GM23338 (cell line): Measurements from ENCODE around the gene WWC1. TPM values are rescaled to one million over a fixed set of nuclear protein-coding genes. Genes with fewer than 3 reads are reported as not detected.

Experiments
- ATAC-seq: fragments of 200-7000 bp; cut with Tn5 transposase; 3 replicates; pipeline ENCODE4 v1.9.1; 2020
- DNase-seq: peaks from one replicate; pipeline ENCODE4 v3.0.0-alpha.2; 2015; ENCODE audit warnings: low spot score
- H2AFZ ChIP-seq: fragments of 200-600 bp; sonication (generic); 2 replicates; pipeline ENCODE4 v1.8.0; 2016; ENCODE audit warnings: antibody characterized with exemption, mild to moderate bottlenecking, moderate library complexity
- H3F3A ChIP-seq: fragments of 200-600 bp; sonication (generic); replicated peaks from 2 replicates; pipeline ENCODE4 v1.8.0; 2017; ENCODE audit warnings: antibody characterized with exemption, mixed run types, low read depth
- H3K27ac ChIP-seq: fragments of 200-600 bp; sonication (generic); 2 replicates; pipeline ENCODE4 v1.6.1; 2016; ENCODE audit warnings: low read depth
- H3K27me3 ChIP-seq: fragments of 200-600 bp; sonication (generic); 2 replicates; pipeline ENCODE4 v1.8.0; 2016; ENCODE audit warnings: mild to moderate bottlenecking, mixed run types, moderate library complexity; ENCODE audit not compliant: insufficient read depth
- H3K36me3 ChIP-seq: fragments of 200-600 bp; sonication (generic); 2 replicates; pipeline ENCODE4 v1.8.0; 2016; ENCODE audit warnings: mild to moderate bottlenecking; ENCODE audit not compliant: insufficient read depth
- H3K4me1 ChIP-seq: fragments of 200-600 bp; sonication (generic); 2 replicates; pipeline ENCODE4 v1.8.0; 2016; ENCODE audit warnings: mild to moderate bottlenecking, moderate library complexity; ENCODE audit not compliant: insufficient read depth
- H3K4me2 ChIP-seq: fragments of 200-600 bp; sonication (generic); 2 replicates; pipeline ENCODE4 v1.7.1; 2017; ENCODE audit warnings: mixed run types
- H3K4me3 ChIP-seq: fragments of 200-600 bp; sonication (generic); 2 replicates; pipeline ENCODE4 v1.6.1; 2016; ENCODE audit warnings: mixed run types
- H3K79me2 ChIP-seq: fragments of 200-600 bp; sonication (generic); replicated peaks from 2 replicates; pipeline ENCODE4 v1.8.0; 2017; ENCODE audit warnings: mild to moderate bottlenecking; ENCODE audit not compliant: insufficient read depth
- H3K9me2 ChIP-seq: fragments of 200-600 bp; sonication (generic); 2 replicates; pipeline ENCODE4 v1.8.0; 2017; ENCODE audit not compliant: insufficient read depth
- H4K20me1 ChIP-seq: fragments of 200-600 bp; sonication (generic); replicated peaks from 2 replicates; pipeline ENCODE4 v1.8.0; 2017; ENCODE audit warnings: mild to moderate bottlenecking; ENCODE audit not compliant: insufficient read depth
- H3K27ac Mint-ChIP-seq: 2 replicates; pipeline ENCODE4 v1.8.0; 2020; ENCODE audit warnings: inconsistent platforms, mild to moderate bottlenecking, moderate library complexity, mixed read lengths
- H3K27me3 Mint-ChIP-seq: 3 replicates; pipeline ENCODE4 v1.8.0; 2022; ENCODE audit warnings: low read depth, mild to moderate bottlenecking, moderate library complexity, mixed read lengths, inconsistent platforms; ENCODE audit not compliant: insufficient read depth, poor library complexity
- H3K36me3 Mint-ChIP-seq: 3 replicates; pipeline ENCODE4 v1.8.0; 2021; ENCODE audit warnings: low read depth, mild to moderate bottlenecking, inconsistent platforms, moderate library complexity, mixed read lengths
- H3K4me1 Mint-ChIP-seq: 3 replicates; pipeline ENCODE4 v1.8.0; 2020; ENCODE audit warnings: mild to moderate bottlenecking, inconsistent platforms, mixed read lengths
- H3K4me3 Mint-ChIP-seq: 3 replicates; pipeline ENCODE4 v1.8.0; 2021; ENCODE audit warnings: moderate library complexity, mild to moderate bottlenecking, inconsistent platforms, mixed read lengths
- H3K9me3 Mint-ChIP-seq: 3 replicates; pipeline ENCODE4 v1.8.0; 2020; ENCODE audit warnings: moderate library complexity, mild to moderate bottlenecking, inconsistent platforms, mixed read lengths
- CREB1 ChIP-seq: fragments of 250-450 bp; sonication (Bioruptor Pico); IDR thresholded peaks from 2 replicates; pipeline ENCODE4 v1.5.0; 2020; ENCODE audit warnings: low read depth, mild to moderate bottlenecking, moderate library complexity
- EZH2 ChIP-seq: fragments of 200-600 bp; sonication (generic); IDR thresholded peaks from one replicate; pipeline ENCODE4 v1.8.0; 2017; ENCODE audit warnings: antibody characterized with exemption, mild to moderate bottlenecking, low read depth; ENCODE audit not compliant: unreplicated experiment
- EZH2phosphoT487 ChIP-seq: fragments of 200-600 bp; sonication (generic); IDR thresholded peaks from one replicate; pipeline ENCODE4 v1.8.1; 2018; ENCODE audit warnings: antibody characterized with exemption; ENCODE audit not compliant: unreplicated experiment
- JUNB ChIP-seq: IDR thresholded peaks from one replicate; pipeline ENCODE4 v1.6.1; 2016; ENCODE audit warnings: antibody characterized with exemption; ENCODE audit not compliant: unreplicated experiment
- POLR2AphosphoS5 ChIP-seq: IDR thresholded peaks from 2 replicates; pipeline ENCODE4 v1.6.1; 2016; ENCODE audit warnings: antibody characterized with exemption, low read depth
- ZNF114 ChIP-seq: fragments of 250-450 bp; sonication (Bioruptor Pico); IDR thresholded peaks from 2 replicates; pipeline ENCODE4 v1.5.0; 2020; ENCODE audit warnings: mild to moderate bottlenecking, moderate library complexity
- ZNF331 ChIP-seq: fragments of 250-450 bp; sonication (Bioruptor Pico); IDR thresholded peaks from 2 replicates; pipeline ENCODE4 v1.5.0; 2020; ENCODE audit warnings: low read depth, mild to moderate bottlenecking, moderate library complexity
- ZNF462 ChIP-seq: fragments of 250-450 bp; sonication (Bioruptor Pico); IDR thresholded peaks from 2 replicates; pipeline ENCODE4 v1.5.0; 2020; ENCODE audit warnings: mild to moderate bottlenecking, moderate library complexity
- polyA plus RNA-seq: library from polyadenylated mRNA; unstranded; fragments of >200 nt; fragmentation: Nextera tagmentation; extraction: Ambion mirVana; gene quantifications from 2 replicates; pipeline ENCODE4 v1.2.1, GENCODE V29; 2016
- total RNA-seq: library from RNA; depleted of rRNA; stranded (reverse); fragments of >200 nt; shearing (Covaris generic); gene quantifications from 2 replicates; pipeline ENCODE4 v1.2.3, GENCODE V29; 2014
- TF ChIP-seq, protein P1 (sequence below), 2 experiments: fragments of 200-600 bp in 1 of 2; sonication (generic) in 1 of 2; conservative IDR thresholded peaks; 2 replicates each; pipeline versions ENCODE4 v1.5.1 to v1.6.1; 2016 to 2017; ENCODE audit warnings: antibody characterized with exemption in 2 of 2, low read depth in 2 of 2, mild to moderate bottlenecking in 2 of 2, moderate library complexity in 1 of 2

Gene WWC1
- total and polyA plus RNA-seq, 2 experiments from 2014 or later: 25.4 to 27.8 TPM

GRCh38 chr5:168375214-168375613 is 83.8 kb downstream of the WWC1 start (continued):
- no peak for TF ChIP-seq ZNF462

- no peaks in the 10 kb centered on the region for H3K9me3 Mint-ChIP-seq
- H3K27me3 ChIP-seq: no peaks in the 10 kb centered on the region
- H4K20me1 ChIP-seq: peaks cover 8% of the 10 kb centered on the region; the same call in 1 of the 2 replicates
- peaks cover 15% of the 10 kb centered on the region; the same call in 1 of the 2 replicates for H3K79me2 ChIP-seq
- no peak overlapping the region for H3K4me2 ChIP-seq
- no peak overlapping the region for H3K27ac Mint-ChIP-seq
- no peak overlapping the region for H2AFZ ChIP-seq
- no peaks in the 10 kb centered on the region for H3F3A ChIP-seq
- no peaks in the 10 kb centered on the region for H3K36me3 Mint-ChIP-seq
- no peak overlapping the region for H3K4me3 ChIP-seq
- H3K4me3 Mint-ChIP-seq: no peak overlapping the region
- no peak for TF ChIP-seq EZH2
- no peaks in the 10 kb centered on the region for H3K36me3 ChIP-seq
- DNase-seq (no peak), ATAC-seq (no peak)
- H3K4me1 Mint-ChIP-seq: no peaks in the 10 kb centered on the region
- no peaks in the 10 kb centered on the region for H3K9me2 ChIP-seq
- no peaks in the 10 kb centered on the region for H3K4me1 ChIP-seq
- no peak overlapping the region for H3K27ac ChIP-seq
- peaks cover 5% of the 10 kb centered on the region for H3K27me3 Mint-ChIP-seq
These were observed 86.1 kb downstream of the WWC1 start for GRCh38 chr5:168377525-168377924.

DNA sequence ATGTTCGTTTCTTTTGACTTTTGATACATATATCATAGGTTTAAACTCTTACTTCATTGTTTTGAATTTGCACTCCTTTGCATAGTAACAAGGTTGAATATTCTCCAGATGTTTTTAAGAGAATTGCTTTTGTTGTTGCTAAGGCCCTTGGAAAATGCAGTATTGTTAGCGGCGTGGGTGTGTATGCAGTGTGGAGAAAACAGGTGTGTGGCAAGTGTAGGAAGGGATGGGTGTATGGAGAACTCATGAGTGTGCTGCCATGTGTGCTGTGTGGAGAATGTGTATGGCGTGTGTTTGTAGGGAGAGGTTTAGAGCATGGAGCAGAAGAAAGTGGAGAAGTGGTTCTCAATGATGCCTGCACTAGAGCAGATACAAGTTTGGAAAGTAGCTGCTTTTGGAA is 87.3 kb downstream of the WWC1 start:
- no peak overlapping the region for H2AFZ ChIP-seq
- Mint-ChIP-seq H3K9me3 (no peaks in the 10 kb centered on the region), H3K36me3 (no peaks in the 10 kb centered on the region), H3K4me3 (no peak overlapping the region), H3K4me1 (no peaks in the 10 kb centered on the region), H3K27me3 (peaks cover 5% of the 10 kb centered on the region), H3K27ac (no peak overlapping the region)
- peaks cover 8% of the 10 kb centered on the region; the same call in 1 of the 2 replicates for H4K20me1 ChIP-seq
- peaks cover 15% of the 10 kb centered on the region; the same call in 1 of the 2 replicates for H3K79me2 ChIP-seq
- no peak for ATAC-seq
- no peak overlapping the region for H3K4me2 ChIP-seq
- no peaks in the 10 kb centered on the region for H3K36me3 ChIP-seq
- H3K4me3 ChIP-seq: no peak overlapping the region
- H3K4me1 ChIP-seq: no peaks in the 10 kb centered on the region
- H3K27ac ChIP-seq: no peak overlapping the region
- no peaks in the 10 kb centered on the region for H3F3A ChIP-seq
- no peak for DNase-seq
- H3K9me2 ChIP-seq: no peaks in the 10 kb centered on the region
- no peaks in the 10 kb centered on the region for H3K27me3 ChIP-seq
- TF ChIP-seq ZNF114 (CRISPR knock-in tag) (no peak), EZH2phosphoT487 (no peak), ZNF331 (CRISPR knock-in tag) (no peak), CREB1 (CRISPR knock-in tag) (no peak), POLR2AphosphoS5 (no peak), JUNB (no peak)
- TF ChIP-seq, protein P1, sequence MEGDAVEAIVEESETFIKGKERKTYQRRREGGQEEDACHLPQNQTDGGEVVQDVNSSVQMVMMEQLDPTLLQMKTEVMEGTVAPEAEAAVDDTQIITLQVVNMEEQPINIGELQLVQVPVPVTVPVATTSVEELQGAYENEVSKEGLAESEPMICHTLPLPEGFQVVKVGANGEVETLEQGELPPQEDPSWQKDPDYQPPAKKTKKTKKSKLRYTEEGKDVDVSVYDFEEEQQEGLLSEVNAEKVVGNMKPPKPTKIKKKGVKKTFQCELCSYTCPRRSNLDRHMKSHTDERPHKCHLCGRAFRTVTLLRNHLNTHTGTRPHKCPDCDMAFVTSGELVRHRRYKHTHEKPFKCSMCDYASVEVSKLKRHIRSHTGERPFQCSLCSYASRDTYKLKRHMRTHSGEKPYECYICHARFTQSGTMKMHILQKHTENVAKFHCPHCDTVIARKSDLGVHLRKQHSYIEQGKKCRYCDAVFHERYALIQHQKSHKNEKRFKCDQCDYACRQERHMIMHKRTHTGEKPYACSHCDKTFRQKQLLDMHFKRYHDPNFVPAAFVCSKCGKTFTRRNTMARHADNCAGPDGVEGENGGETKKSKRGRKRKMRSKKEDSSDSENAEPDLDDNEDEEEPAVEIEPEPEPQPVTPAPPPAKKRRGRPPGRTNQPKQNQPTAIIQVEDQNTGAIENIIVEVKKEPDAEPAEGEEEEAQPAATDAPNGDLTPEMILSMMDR (conservative IDR thresholded peaks at IDR 0.05; ENCODE audit: low read depth in 2 of 2): no peak
